GM12892 (cell line): ENCODE results near the gene ANK3.

Experiments used
- DNase-seq: peaks from one replicate; pipeline ENCODE4 v3.0.0; 2011; ENCODE audit not compliant: insufficient read length
- FAIRE-seq: peaks from 2 replicates; lab custom pipeline; 2011; peaks lifted over from hg19 to GRCh38; lab: Jason Lieb, UNC
- POLR2A ChIP-seq: IDR thresholded peaks from 2 replicates; pipeline ENCODE4 v1.6.1; 2011; ENCODE audit warnings: low read depth, low read length, control low read depth
- POLR2AphosphoS5 ChIP-seq: IDR thresholded peaks from 2 replicates; pipeline ENCODE4 v1.6.1; 2011; ENCODE audit warnings: low read depth, low read length, control low read depth
- TAF1 ChIP-seq: IDR thresholded peaks from 2 replicates; pipeline ENCODE4 v1.6.1; 2011; ENCODE audit warnings: low read depth, mild to moderate bottlenecking, control low read depth, low read length, borderline replicate concordance

The ANK3 gene

GRCh38 chr10:60147576-60148265 is 242.0 kb downstream of the ANK3 start:
- FAIRE-seq: no peak
- no peak for TF ChIP-seq POLR2AphosphoS5
- TF ChIP-seq POLR2A: no peak
- no peak for TF ChIP-seq TAF1
- no peak for DNase-seq

- FAIRE-seq: no peak
These were observed 242.7 kb downstream of the ANK3 start for GRCh38 chr10:60147025-60147424.

GRCh38 chr10:60144099-60144498 is 245.6 kb downstream of the ANK3 start:
- DNase-seq: no peak
- TF ChIP-seq TAF1: no peak
- TF ChIP-seq POLR2AphosphoS5: no peak
- no peak for TF ChIP-seq POLR2A
- FAIRE-seq: no peak

More at GRCh38 chr10:60147025-60147424, 242.7 kb downstream of the ANK3 start:
- no peak for TF ChIP-seq POLR2A
- no peak for TF ChIP-seq TAF1
- no peak for TF ChIP-seq POLR2AphosphoS5
- DNase-seq: no peak

GRCh38 chr10:60142736-60143135 is 246.9 kb downstream of the ANK3 start:
- FAIRE-seq (no peak), DNase-seq (no peak)

GRCh38 chr10:60141896-60142559 is 247.6 kb downstream of the ANK3 start:
- DNase-seq: no peak
- FAIRE-seq: no peak
- TF ChIP-seq TAF1 (no peak), POLR2AphosphoS5 (no peak), POLR2A (no peak)

More at GRCh38 chr10:60142736-60143135, 246.9 kb downstream of the ANK3 start:
- no peak for TF ChIP-seq POLR2AphosphoS5

GRCh38 chr10:60140651-60141632 is 248.7 kb downstream of the ANK3 start:
- no peak for FAIRE-seq
- TF ChIP-seq TAF1: no peak
- TF ChIP-seq POLR2A: no peak
- no peak for TF ChIP-seq POLR2AphosphoS5
- no peak for DNase-seq

- no peak for DNase-seq
- no peak for TF ChIP-seq POLR2AphosphoS5
- no peak for TF ChIP-seq POLR2A
- no peak for TF ChIP-seq TAF1
- no peak for FAIRE-seq
These were observed 249.7 kb downstream of the ANK3 start for GRCh38 chr10:60139798-60140566.

GRCh38 chr10:60139290-60139689 is 250.4 kb downstream of the ANK3 start:
- TF ChIP-seq POLR2AphosphoS5: no peak
- no peak for TF ChIP-seq POLR2A
- no peak for TF ChIP-seq TAF1
- DNase-seq: no peak
- no peak for FAIRE-seq

GRCh38 chr10:60138842-60139241 is 250.8 kb downstream of the ANK3 start:
- TF ChIP-seq POLR2AphosphoS5: no peak
- no peak for TF ChIP-seq POLR2A
- no peak for TF ChIP-seq TAF1
- FAIRE-seq: no peak

GRCh38 chr10:60138026-60138425 is 251.6 kb downstream of the ANK3 start:
- FAIRE-seq (no peak), DNase-seq (no peak)

More at GRCh38 chr10:60138842-60139241, 250.8 kb downstream of the ANK3 start:
- no peak for DNase-seq

More at GRCh38 chr10:60138026-60138425, 251.6 kb downstream of the ANK3 start:
- TF ChIP-seq POLR2AphosphoS5 (no peak), POLR2A (no peak), TAF1 (no peak)
